Fibroblast of lung (primary cell): ENCODE data around the gene AKAP6.

Experiments used
- CTCF ChIP-seq, 2 donors: IDR thresholded peaks in 1 of 2; conservative IDR thresholded peaks in 1 of 2; 1 replicate in 1 of 2; 2 replicates in 1 of 2; pipeline ENCODE4 v1.5.1; 2011 to 2012; ENCODE audit warnings: low read length in 2 of 2, control low read depth in 1 of 2, inconsistent platforms in 1 of 2, low read depth in 1 of 2, mild to moderate bottlenecking in 1 of 2
- EZH2 ChIP-seq: IDR thresholded peaks from 2 replicates; pipeline ENCODE4 v1.5.1; 2012; ENCODE audit warnings: low read length, control low read depth, mild to moderate bottlenecking; ENCODE audit errors: missing control alignments

- TF ChIP-seq EZH2 (no peak), CTCF (conservative IDR thresholded peaks at IDR 0.05 in 1 of 2, IDR thresholded peaks at IDR 0.05 in 1 of 2; ENCODE audit: low read depth in 1 of 2, low read length in 2 of 2) (no peak)
Observed at GRCh38 chr14:32720927-32721326, 391.8 kb downstream of the AKAP6 start.
